GM12874 (cell line): ENCODE results near the gene SCD.

Source experiments
- CTCF ChIP-seq: IDR thresholded peaks from 2 replicates; pipeline ENCODE4 v1.5.1; 2011; ENCODE audit warnings: low read depth, mild to moderate bottlenecking, control low read depth, low read length, moderate library complexity; ENCODE audit not compliant: insufficient read depth

Gene SCD

GRCh38 chr10:100315615-100316014 is 31.4 kb upstream of the SCD start:
- no peak for TF ChIP-seq CTCF

GRCh38 chr10:100318207-100318606 is 28.8 kb upstream of the SCD start:
- TF ChIP-seq CTCF: no peak

- no peak for TF ChIP-seq CTCF
These were observed 27.2 kb upstream of the SCD start for GRCh38 chr10:100319707-100320402.

GRCh38 chr10:100325158-100325557 is 21.9 kb upstream of the SCD start:
- no peak for TF ChIP-seq CTCF

GRCh38 chr10:100327007-100327717 is 19.9 kb upstream of the SCD start:
- no peak for TF ChIP-seq CTCF

- TF ChIP-seq CTCF: no peak
These were observed 19.4 kb upstream of the SCD start for GRCh38 chr10:100327718-100328009.

- no peak for TF ChIP-seq CTCF
These were observed 18.8 kb upstream of the SCD start for GRCh38 chr10:100328198-100328597.
